ENCODE data around the gene GTF2H4.

Gene GTF2H4

GRCh38 chr6:30954631-30955366 is 46.8 kb downstream of the GTF2H4 start:
- no peak for TF ChIP-seq CTCF (IDR thresholded peaks at IDR 0.05)
- Mint-ChIP-seq H3K36me3 (ENCODE audit: low read depth) (no peaks in the 10 kb centered on the region), H3K9me3 (peaks cover 16% of the 10 kb centered on the region), H3K27me3 (ENCODE audit: low read depth, poor library complexity) (peaks cover 85% of the 10 kb centered on the region), H3K4me3 (peak overlapping the region; percentile 76), H3K4me1 (peaks cover 39% of the 10 kb centered on the region), H3K27ac (peak overlapping the region; percentile 37)
- no peak for DNase-seq

GRCh38 chr6:30955367-30956042 is 47.5 kb downstream of the GTF2H4 start:
- H3K4me3 Mint-ChIP-seq = peak overlapping the region; percentile 76

GRCh38 chr6:30957716-30958115 is 49.7 kb downstream of the GTF2H4 start:
- H3K4me3 Mint-ChIP-seq = no peak overlapping the region
- no peak for TF ChIP-seq CTCF (IDR thresholded peaks at IDR 0.05)
- no peak for DNase-seq
- no peaks in the 10 kb centered on the region for H3K36me3 Mint-ChIP-seq (ENCODE audit: low read depth)
- H3K9me3 Mint-ChIP-seq = no peaks in the 10 kb centered on the region
- no peak overlapping the region for H3K27ac Mint-ChIP-seq
- H3K27me3 Mint-ChIP-seq (ENCODE audit: low read depth, poor library complexity) = peaks cover 70% of the 10 kb centered on the region
- peaks cover 52% of the 10 kb centered on the region for H3K4me1 Mint-ChIP-seq

More at GRCh38 chr6:30955367-30956042, 47.5 kb downstream of the GTF2H4 start:
- no peak for TF ChIP-seq CTCF (IDR thresholded peaks at IDR 0.05)
- Mint-ChIP-seq H3K27ac (peak overlapping the region; percentile 37), H3K9me3 (peaks cover 10% of the 10 kb centered on the region), H3K4me1 (peaks cover 39% of the 10 kb centered on the region), H3K27me3 (ENCODE audit: low read depth, poor library complexity) (peaks cover 82% of the 10 kb centered on the region), H3K36me3 (ENCODE audit: low read depth) (no peaks in the 10 kb centered on the region)
- peak; percentile 78 for DNase-seq

GRCh38 chr6:30960907-30961673 is 53.1 kb downstream of the GTF2H4 start:
- Mint-ChIP-seq H3K9me3 (peaks cover 4% of the 10 kb centered on the region), H3K36me3 (ENCODE audit: low read depth) (no peaks in the 10 kb centered on the region), H3K4me3 (no peak overlapping the region), H3K4me1 (peaks cover 41% of the 10 kb centered on the region), H3K27ac (no peak overlapping the region), H3K27me3 (ENCODE audit: low read depth, poor library complexity) (peaks cover 71% of the 10 kb centered on the region)
- TF ChIP-seq CTCF (IDR thresholded peaks at IDR 0.05) = no peak
- DNase-seq = no peak

- peaks cover 25% of the 10 kb centered on the region for H3K4me1 Mint-ChIP-seq
- no peak for TF ChIP-seq CTCF (IDR thresholded peaks at IDR 0.05)
- H3K9me3 Mint-ChIP-seq = peaks cover 4% of the 10 kb centered on the region
- peak overlapping the region; percentile 5 for H3K27ac Mint-ChIP-seq
- no peaks in the 10 kb centered on the region for H3K36me3 Mint-ChIP-seq (ENCODE audit: low read depth)
- peaks cover 60% of the 10 kb centered on the region for H3K27me3 Mint-ChIP-seq (ENCODE audit: low read depth, poor library complexity)
- no peak for DNase-seq
- H3K4me3 Mint-ChIP-seq = no peak overlapping the region
Observed at GRCh38 chr6:30962716-30963115, 54.7 kb downstream of the GTF2H4 start.

All from nephron progenitor cell (in vitro differentiated cells).